HEK293 (cell line): ENCODE data around the gene RGS6.

Experiments
- MEIS1 ChIP-seq: sonication (generic); formaldehyde crosslinking; IDR thresholded peaks from 2 replicates; pipeline ENCODE4 v1.8.1; 2022; ENCODE audit warnings: missing genetic modification reagents, mild to moderate bottlenecking, borderline replicate concordance
- YY1 ChIP-seq: fragments of 450-650 bp; formaldehyde crosslinking; IDR thresholded peaks from 2 replicates; pipeline ENCODE4 v1.5.1; 2018; ENCODE audit warnings: missing biosample characterization, missing genetic modification characterization
- ZNF24 ChIP-seq: fragments of 450-650 bp; formaldehyde crosslinking; IDR thresholded peaks from 2 replicates; pipeline ENCODE4 v1.5.1; 2016; ENCODE audit warnings: missing biosample characterization, missing genetic modification characterization

- TF ChIP-seq YY1 (no peak), ZNF24 (tag by site-specific recombination) (no peak), MEIS1 (CRISPR knock-in tag) (no peak)
Measured at GRCh38 chr14:72099566-72099965, 167.3 kb downstream of the RGS6 start.
